Lower leg skin (tissue), 3 donors: ENCODE data around the gene PLAC1.

Experiments used
- POLR2A ChIP-seq, 2 donors: fragments of 450-650 bp; IDR thresholded peaks; one replicate each; pipeline ENCODE4 v1.6.1; 2016 to 2017; ENCODE audit warnings: antibody characterized with exemption in 2 of 2, mild to moderate bottlenecking in 1 of 2, moderate library complexity in 1 of 2
- TF ChIP-seq, protein P1 (sequence below), 3 donors: fragments of 450-650 bp; IDR thresholded peaks; one replicate each; pipeline ENCODE4 v1.5.1; 2016; ENCODE audit warnings: antibody characterized with exemption in 3 of 3, mild to moderate bottlenecking in 3 of 3, moderate library complexity in 2 of 3

DNA sequence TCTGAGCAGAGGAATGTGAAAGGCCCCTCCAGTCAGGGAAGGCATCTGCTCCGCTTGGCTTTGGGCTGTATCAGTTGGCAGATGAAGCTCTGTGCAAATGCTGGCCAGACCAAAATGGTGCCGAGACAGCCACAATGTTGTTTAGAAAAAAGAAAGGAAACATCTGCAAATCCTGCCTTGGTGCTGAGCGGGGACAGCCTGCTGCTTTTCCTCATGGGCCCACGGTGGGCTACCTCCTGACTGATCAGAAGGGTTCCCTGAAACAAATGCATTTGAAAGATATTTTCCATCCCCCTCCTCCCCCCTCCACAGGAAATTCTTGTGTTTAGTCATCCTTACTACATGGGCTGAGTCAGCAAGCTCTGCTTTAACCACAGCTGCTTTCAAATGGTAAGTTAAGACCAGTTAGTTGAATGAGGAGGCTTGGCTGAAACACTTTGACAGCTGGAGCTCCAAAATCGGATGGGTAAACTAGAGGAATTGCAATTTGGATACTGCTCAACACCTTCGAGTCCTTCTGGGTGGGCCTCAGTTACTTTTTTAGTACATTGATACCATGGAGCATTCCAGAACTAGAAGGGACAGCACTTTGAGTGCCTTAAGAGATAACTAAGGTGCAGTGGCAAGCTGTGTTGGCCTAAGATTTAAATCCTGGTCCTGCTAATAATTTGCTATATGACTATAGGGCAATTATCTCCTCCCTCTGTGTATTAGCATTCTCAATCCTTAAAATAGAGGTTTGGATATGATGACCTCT, 36.0 kb downstream of the PLAC1 start:
- TF ChIP-seq, protein P1, sequence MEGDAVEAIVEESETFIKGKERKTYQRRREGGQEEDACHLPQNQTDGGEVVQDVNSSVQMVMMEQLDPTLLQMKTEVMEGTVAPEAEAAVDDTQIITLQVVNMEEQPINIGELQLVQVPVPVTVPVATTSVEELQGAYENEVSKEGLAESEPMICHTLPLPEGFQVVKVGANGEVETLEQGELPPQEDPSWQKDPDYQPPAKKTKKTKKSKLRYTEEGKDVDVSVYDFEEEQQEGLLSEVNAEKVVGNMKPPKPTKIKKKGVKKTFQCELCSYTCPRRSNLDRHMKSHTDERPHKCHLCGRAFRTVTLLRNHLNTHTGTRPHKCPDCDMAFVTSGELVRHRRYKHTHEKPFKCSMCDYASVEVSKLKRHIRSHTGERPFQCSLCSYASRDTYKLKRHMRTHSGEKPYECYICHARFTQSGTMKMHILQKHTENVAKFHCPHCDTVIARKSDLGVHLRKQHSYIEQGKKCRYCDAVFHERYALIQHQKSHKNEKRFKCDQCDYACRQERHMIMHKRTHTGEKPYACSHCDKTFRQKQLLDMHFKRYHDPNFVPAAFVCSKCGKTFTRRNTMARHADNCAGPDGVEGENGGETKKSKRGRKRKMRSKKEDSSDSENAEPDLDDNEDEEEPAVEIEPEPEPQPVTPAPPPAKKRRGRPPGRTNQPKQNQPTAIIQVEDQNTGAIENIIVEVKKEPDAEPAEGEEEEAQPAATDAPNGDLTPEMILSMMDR (IDR thresholded peaks at IDR 0.05): no peak
- TF ChIP-seq POLR2A (IDR thresholded peaks at IDR 0.05): no peak
